ENCODE data around the gene BEND5.
A peak's percentile ranks its signal among the peaks of the same experiment; 100 is the strongest.

Gene BEND5

GRCh38 chr1:48726557-48727215, 50.0 kb downstream of the BEND5 start:
- DNase-seq (ENCODE audit: insufficient read length, low spot score) (no peak), FAIRE-seq (no peak)
- TF ChIP-seq CTCF (IDR thresholded peaks at IDR 0.05; ENCODE audit: insufficient read depth, missing control alignments): no peak

DNA sequence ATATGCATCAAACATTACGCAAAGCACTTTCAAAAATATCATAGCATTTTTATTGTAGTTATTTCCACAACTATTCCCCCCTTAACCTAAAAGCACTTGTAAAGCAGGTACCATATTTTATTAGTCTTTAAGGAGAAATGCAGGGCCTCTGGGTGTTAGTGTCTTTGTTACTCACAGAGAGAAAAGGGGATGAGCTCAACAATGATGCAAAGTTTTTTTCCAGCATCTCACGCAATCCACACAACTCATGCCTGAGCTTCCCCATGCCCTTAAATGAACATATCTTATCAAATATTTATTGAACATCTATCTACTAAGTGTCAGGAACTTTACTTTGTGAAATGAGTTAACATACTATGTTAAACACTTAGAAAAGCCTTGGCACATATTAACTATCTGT, 50.6 kb downstream of the BEND5 start:
- DNase-seq (ENCODE audit: insufficient read length, low spot score) (no peak), FAIRE-seq (no peak)
- TF ChIP-seq CTCF (IDR thresholded peaks at IDR 0.05; ENCODE audit: insufficient read depth, missing control alignments): no peak

GRCh38 chr1:48725341-48726046, 51.2 kb downstream of the BEND5 start:
- no peak for TF ChIP-seq CTCF (IDR thresholded peaks at IDR 0.05; ENCODE audit: insufficient read depth, missing control alignments)
- FAIRE-seq (no peak), DNase-seq (ENCODE audit: insufficient read length, low spot score) (no peak)

DNA sequence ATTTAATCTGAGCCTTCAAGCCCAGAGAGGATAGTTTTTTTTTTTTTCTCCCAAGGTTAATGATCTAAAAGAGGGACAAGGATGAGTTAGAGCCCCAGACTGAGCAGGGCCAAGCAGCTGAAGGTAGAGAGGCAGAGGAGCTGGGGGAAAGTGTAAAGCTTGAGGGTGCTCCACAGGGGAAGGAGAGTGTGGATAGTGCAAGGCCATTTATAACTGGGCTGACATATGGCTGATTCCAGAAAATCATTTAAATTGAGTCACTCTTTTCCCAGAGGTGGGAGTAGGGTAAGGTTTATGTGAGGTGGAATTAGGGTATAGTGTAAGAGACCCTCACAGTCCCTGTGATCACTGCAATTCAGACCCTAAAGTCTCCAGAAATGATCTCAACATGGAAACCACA, 55.8 kb downstream of the BEND5 start:
- DNase-seq (ENCODE audit: insufficient read length, low spot score): no peak
- no peak for TF ChIP-seq CTCF (IDR thresholded peaks at IDR 0.05; ENCODE audit: insufficient read depth, missing control alignments)
- no peak for FAIRE-seq

DNA sequence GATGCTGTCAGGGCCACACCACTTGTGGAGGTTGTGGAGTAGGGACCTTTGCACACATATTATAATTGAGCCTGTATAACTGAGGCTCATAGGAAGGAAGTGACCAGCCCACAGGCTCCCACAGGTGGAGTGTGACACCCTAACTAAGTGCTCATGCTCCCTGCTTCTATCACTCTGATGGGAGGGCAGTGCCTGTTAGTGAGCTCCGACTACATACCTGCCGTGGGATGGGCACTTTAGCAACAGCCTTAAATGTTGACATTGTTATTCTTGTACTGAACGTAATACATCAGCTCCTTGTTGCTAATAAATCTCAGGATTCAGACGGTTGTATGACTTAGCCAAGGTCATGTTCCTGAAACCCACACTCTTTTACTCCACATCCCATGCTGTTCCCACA, 58.0 kb downstream of the BEND5 start:
- TF ChIP-seq CTCF (IDR thresholded peaks at IDR 0.05; ENCODE audit: insufficient read depth, missing control alignments): no peak
- no peak for FAIRE-seq
- no peak for DNase-seq (ENCODE audit: insufficient read length, low spot score)

DNA sequence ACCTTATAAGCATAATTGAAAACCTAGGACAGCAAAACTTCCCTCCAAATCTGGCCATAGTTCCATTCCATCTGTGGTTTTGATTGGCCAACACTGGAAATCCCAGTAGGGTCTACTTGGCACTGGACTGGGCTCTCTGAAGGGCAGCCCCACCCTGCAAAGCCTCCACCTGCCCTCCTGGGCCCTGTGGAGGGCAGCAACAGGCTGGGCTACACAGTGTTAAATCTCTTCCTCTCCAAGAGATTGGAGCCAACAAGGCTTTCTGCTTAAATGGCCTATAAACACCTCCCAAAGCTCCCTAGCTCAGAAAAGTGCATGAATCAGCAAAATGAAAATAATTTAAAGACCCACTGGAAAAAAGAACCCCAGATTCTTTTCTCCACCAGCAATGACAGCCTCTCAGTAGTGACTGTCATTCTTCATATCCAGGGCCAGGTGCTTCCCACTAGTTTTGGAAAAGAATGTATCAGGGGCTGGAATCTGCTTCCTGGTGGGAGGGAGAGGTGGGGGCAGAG, 58.5 kb downstream of the BEND5 start:
- no peak for FAIRE-seq

More for the DNA sequence above, 58.5 kb downstream of the BEND5 start:
- DNase-seq (ENCODE audit: insufficient read length, low spot score): no peak
- peak; percentile 3 for TF ChIP-seq CTCF (IDR thresholded peaks at IDR 0.05; ENCODE audit: insufficient read depth, missing control alignments)

Data from D721Med (cell line).